H9 (cell line): ENCODE data around the gene RNASE8. TPM values are rescaled to one million over a fixed set of nuclear protein-coding genes. Genes with fewer than 3 reads are reported as not detected.

Experiments
- DNase-seq: peaks from one replicate; pipeline ENCODE4 v3.0.0-alpha.2; 2017
- H2AFZ ChIP-seq: one replicate; pipeline ENCODE4 v1.6.1; 2013; ENCODE audit warnings: mild to moderate bottlenecking, low read length, control low read depth, moderate library complexity
- H2AK5ac ChIP-seq: 2 replicates; pipeline ENCODE4 v1.6.1; 2013; ENCODE audit warnings: low read length, control low read depth, mixed read lengths; ENCODE audit not compliant: insufficient read length
- H2BK120ac ChIP-seq: one replicate; pipeline ENCODE4 v1.6.1; 2013; ENCODE audit warnings: low read depth, mild to moderate bottlenecking, low read length, control low read depth, inconsistent platforms; ENCODE audit not compliant: poor library complexity, severe bottlenecking
- H2BK12ac ChIP-seq: 2 replicates; pipeline ENCODE4 v1.6.1; 2013; ENCODE audit warnings: low read length, control low read depth, mixed read lengths, low read depth; ENCODE audit not compliant: insufficient read length
- H2BK15ac ChIP-seq: 2 replicates; pipeline ENCODE4 v1.6.1; 2013; ENCODE audit warnings: low read depth, low read length, control low read depth
- H2BK20ac ChIP-seq: one replicate; pipeline ENCODE4 v1.6.1; 2013; ENCODE audit warnings: low read depth, mild to moderate bottlenecking, low read length, control low read depth, inconsistent platforms; ENCODE audit not compliant: poor library complexity, severe bottlenecking
- H2BK5ac ChIP-seq: 2 replicates; pipeline ENCODE4 v1.6.1; 2013; ENCODE audit warnings: low read length, control low read depth, mixed read lengths; ENCODE audit not compliant: insufficient read length
- H3K14ac ChIP-seq: 2 replicates; pipeline ENCODE4 v1.6.1; 2013; ENCODE audit warnings: low read length, control low read depth; ENCODE audit not compliant: insufficient read depth
- H3K18ac ChIP-seq: 2 replicates; pipeline ENCODE4 v1.6.1; 2013; ENCODE audit warnings: low read depth, mild to moderate bottlenecking, mixed read lengths, low read length, control low read depth; ENCODE audit not compliant: insufficient read length
- H3K23ac ChIP-seq: 2 replicates; pipeline ENCODE4 v1.6.1; 2013; ENCODE audit warnings: low read length, control low read depth, mixed read lengths, low read depth; ENCODE audit not compliant: insufficient read length
- H3K23me2 ChIP-seq: 2 replicates; pipeline ENCODE4 v1.6.1; 2013; ENCODE audit warnings: low read depth, mild to moderate bottlenecking, mixed read lengths, low read length, control low read depth; ENCODE audit not compliant: insufficient read length, poor library complexity, severe bottlenecking
- H3K27ac ChIP-seq: 2 replicates; pipeline ENCODE4 v1.5.1; 2013; ENCODE audit warnings: low read length, control low read depth, mixed read lengths, low read depth; ENCODE audit not compliant: insufficient read length
- H3K27me3 ChIP-seq: 2 replicates; pipeline ENCODE4 v1.6.1; 2013; ENCODE audit warnings: low read length, control low read depth, inconsistent platforms; ENCODE audit not compliant: insufficient read depth
- H3K4ac ChIP-seq: 2 replicates; pipeline ENCODE4 v1.6.1; 2013; ENCODE audit warnings: low read depth, mild to moderate bottlenecking, control low read depth, inconsistent platforms, low read length, moderate library complexity
- H3K4me1 ChIP-seq: 2 replicates; pipeline ENCODE4 v1.6.1; 2013; ENCODE audit warnings: low read length, control low read depth, inconsistent platforms; ENCODE audit not compliant: insufficient read depth
- H3K4me2 ChIP-seq: 2 replicates; pipeline ENCODE4 v1.6.1; 2013; ENCODE audit warnings: low read length, control low read depth, mixed read lengths; ENCODE audit not compliant: insufficient read length, insufficient read depth
- H3K56ac ChIP-seq: 2 replicates; pipeline ENCODE4 v1.6.1; 2013; ENCODE audit warnings: low read depth, mild to moderate bottlenecking, mixed read lengths, low read length, control low read depth; ENCODE audit not compliant: insufficient read length
- H3K79me1 ChIP-seq: 2 replicates; pipeline ENCODE4 v1.6.1; 2013; ENCODE audit warnings: low read depth, mild to moderate bottlenecking, moderate library complexity, low read length, control low read depth, inconsistent platforms; ENCODE audit not compliant: insufficient read depth, poor library complexity, severe bottlenecking
- H3K79me2 ChIP-seq: 2 replicates; pipeline ENCODE4 v1.6.1; 2013; ENCODE audit warnings: low read length, control low read depth, inconsistent platforms; ENCODE audit not compliant: insufficient read depth
- H3K9ac ChIP-seq: 2 replicates; pipeline ENCODE4 v1.6.1; 2013; ENCODE audit warnings: low read length, control low read depth, mixed read lengths; ENCODE audit not compliant: insufficient read length; ENCODE audit errors: extremely low read depth
- H3K9me3 ChIP-seq: one replicate; pipeline ENCODE4 v1.6.1; 2013; ENCODE audit warnings: low read depth, low read length, inconsistent platforms; ENCODE audit not compliant: control insufficient read depth
- H3T11ph ChIP-seq: one replicate; pipeline ENCODE4 v1.6.1; 2013; ENCODE audit warnings: mild to moderate bottlenecking, low read length, control low read depth, inconsistent platforms
- H4K20me1 ChIP-seq: one replicate; pipeline ENCODE4 v1.6.1; 2013; ENCODE audit not compliant: control insufficient read depth, insufficient read length, insufficient read depth
- H4K5ac ChIP-seq: 2 replicates; pipeline ENCODE4 v1.6.1; 2013; ENCODE audit warnings: low read depth, mild to moderate bottlenecking, mixed read lengths, low read length, control low read depth; ENCODE audit not compliant: insufficient read length
- H4K8ac ChIP-seq: replicated peaks from 2 replicates; pipeline ENCODE4 v1.6.1; 2013; ENCODE audit warnings: low read length, control low read depth, mixed read lengths, low read depth; ENCODE audit not compliant: insufficient read length
- H4K91ac ChIP-seq: 2 replicates; pipeline ENCODE4 v1.6.1; 2013; ENCODE audit warnings: low read depth, mild to moderate bottlenecking, moderate library complexity, mixed read lengths, low read length, control low read depth; ENCODE audit not compliant: insufficient read length
- H3K27ac Mint-ChIP-seq, 3 experiments: 2 replicates in 2 of 3; 3 replicates in 1 of 3; pipeline ENCODE4 v1.8.0; 2020 to 2021; ENCODE audit warnings: mixed read lengths in 3 of 3, mild to moderate bottlenecking in 1 of 3, moderate library complexity in 1 of 3
- H3K27me3 Mint-ChIP-seq: 2 replicates; pipeline ENCODE4 v1.8.0; 2021; ENCODE audit warnings: low read depth, mild to moderate bottlenecking, moderate library complexity, mixed read lengths
- H3K36me3 Mint-ChIP-seq, 3 experiments: 2 replicates in 2 of 3; 3 replicates in 1 of 3; pipeline ENCODE4 v1.8.0; 2020 to 2021; ENCODE audit warnings: low read depth in 3 of 3, mixed read lengths in 3 of 3; ENCODE audit not compliant: insufficient read depth in 1 of 3
- H3K4me1 Mint-ChIP-seq, 2 experiments: 2 replicates each; pipeline ENCODE4 v1.8.0; 2020; ENCODE audit warnings: mixed read lengths in 2 of 2
- H3K4me3 Mint-ChIP-seq, 2 experiments: 2 replicates in 1 of 2; 3 replicates in 1 of 2; pipeline ENCODE4 v1.8.0; 2020 to 2021; ENCODE audit warnings: mild to moderate bottlenecking in 2 of 2, mixed read lengths in 2 of 2, moderate library complexity in 1 of 2
- H3K9me3 Mint-ChIP-seq, 2 experiments: 2 replicates in 1 of 2; 3 replicates in 1 of 2; pipeline ENCODE4 v1.8.0; 2020; ENCODE audit warnings: mild to moderate bottlenecking in 2 of 2, mixed read lengths in 2 of 2, moderate library complexity in 1 of 2
- CTCF ChIP-seq: fragments of 200-600 bp; sonication (generic); conservative IDR thresholded peaks from 3 replicates; pipeline ENCODE4 v1.8.0; 2021; ENCODE audit warnings: antibody characterized with exemption, mild to moderate bottlenecking
- WGBS: extraction: QIAGEN DNeasy Blood & Tissue Kit; methylation state at CpG from one replicate; pipeline ENCODE4 v1.1.7; 2013; ENCODE audit warnings: missing lambda C conversion rate, low lambda C conversion rate, mixed read lengths; ENCODE audit not compliant: insufficient read length; ENCODE audit errors: extremely low coverage; 5-methylcytosine and 5-hydroxymethylcytosine counted together
- total RNA-seq: library from RNA; stranded (reverse); gene quantifications from 2 replicates; pipeline ENCODE4 v1.2.1, GENCODE V29; 2021

Gene RNASE8
- total RNA-seq, 1 experiment from 2014 or later, result not detected

GRCh38 chr14:21089877-21090193 lies 32.2 kb downstream of the RNASE8 start:
- no peak overlapping the region for H2AK5ac ChIP-seq
- H2BK15ac ChIP-seq, result no peak overlapping the region
- H3K79me1 ChIP-seq, result no peaks in the 10 kb centered on the region
- no peak overlapping the region for H3T11ph ChIP-seq
- H3K14ac ChIP-seq, result no peak overlapping the region
- Mint-ChIP-seq H3K4me1 (peaks cover 44 to 45% of the 10 kb centered on the region in 2 experiments), H3K27me3 (peaks cover 2% of the 10 kb centered on the region), H3K36me3 (peaks cover 56 to 78% (median 72%) of the 10 kb centered on the region in 3 experiments), H3K4me3 (no peak overlapping the region), H3K9me3 (no peaks in the 10 kb centered on the region; a peak in 3 of 5 replicates), H3K27ac (peak overlapping the region in 1 of 3 experiments; percentile 32; a peak in 1 of 7 replicates)
- no peak for DNase-seq
- H3K27me3 ChIP-seq, result no peaks in the 10 kb centered on the region
- whole genome bisulfite sequencing, result no CpG with 5 or more reads among the region's 5 CpGs
- peaks cover 5% of the 10 kb centered on the region for H3K23me2 ChIP-seq
- H2BK12ac ChIP-seq, result no peak overlapping the region
- H3K56ac ChIP-seq, result no peak overlapping the region
- H3K9me3 ChIP-seq, result no peaks in the 10 kb centered on the region
- H4K5ac ChIP-seq, result no peak overlapping the region
- no peaks in the 10 kb centered on the region for H3K79me2 ChIP-seq
- H4K20me1 ChIP-seq, result no peaks in the 10 kb centered on the region
- H3K18ac ChIP-seq, result no peak overlapping the region
- H4K8ac ChIP-seq, result no peak overlapping the region
- no peak overlapping the region for H2AFZ ChIP-seq
- H3K4me2 ChIP-seq, result no peak overlapping the region
- no peak overlapping the region for H2BK120ac ChIP-seq
- H4K91ac ChIP-seq, result no peak overlapping the region
- TF ChIP-seq CTCF, result no peak
- H2BK20ac ChIP-seq, result no peak overlapping the region
- peaks cover 6% of the 10 kb centered on the region for H3K4me1 ChIP-seq
- H3K27ac ChIP-seq, result no peak overlapping the region
- no peak overlapping the region for H2BK5ac ChIP-seq
- no peak overlapping the region for H3K23ac ChIP-seq
- no peak overlapping the region for H3K9ac ChIP-seq
- H3K4ac ChIP-seq, result no peak overlapping the region
